Measurements from ENCODE around the gene OR5AC2.

DNA sequence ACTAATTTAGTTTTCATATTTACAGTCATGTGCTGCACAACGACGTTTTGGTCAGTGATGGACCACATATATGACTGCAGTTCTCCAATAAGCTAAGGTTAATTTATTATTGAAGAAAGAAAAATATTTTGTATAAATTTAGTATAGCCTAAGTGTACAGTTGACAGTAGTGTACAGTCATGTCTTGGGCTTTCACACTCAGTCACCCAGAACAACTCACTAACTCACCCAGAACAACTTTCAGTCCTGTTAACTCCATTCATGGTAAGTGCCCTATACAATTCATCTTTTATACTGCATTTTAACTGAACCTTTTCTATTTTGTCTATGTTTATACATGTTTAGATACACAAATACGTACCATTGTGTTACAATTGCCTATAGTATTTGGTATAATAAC is 48.1 kb upstream of the OR5AC2 start:
- TF ChIP-seq, protein P1, sequence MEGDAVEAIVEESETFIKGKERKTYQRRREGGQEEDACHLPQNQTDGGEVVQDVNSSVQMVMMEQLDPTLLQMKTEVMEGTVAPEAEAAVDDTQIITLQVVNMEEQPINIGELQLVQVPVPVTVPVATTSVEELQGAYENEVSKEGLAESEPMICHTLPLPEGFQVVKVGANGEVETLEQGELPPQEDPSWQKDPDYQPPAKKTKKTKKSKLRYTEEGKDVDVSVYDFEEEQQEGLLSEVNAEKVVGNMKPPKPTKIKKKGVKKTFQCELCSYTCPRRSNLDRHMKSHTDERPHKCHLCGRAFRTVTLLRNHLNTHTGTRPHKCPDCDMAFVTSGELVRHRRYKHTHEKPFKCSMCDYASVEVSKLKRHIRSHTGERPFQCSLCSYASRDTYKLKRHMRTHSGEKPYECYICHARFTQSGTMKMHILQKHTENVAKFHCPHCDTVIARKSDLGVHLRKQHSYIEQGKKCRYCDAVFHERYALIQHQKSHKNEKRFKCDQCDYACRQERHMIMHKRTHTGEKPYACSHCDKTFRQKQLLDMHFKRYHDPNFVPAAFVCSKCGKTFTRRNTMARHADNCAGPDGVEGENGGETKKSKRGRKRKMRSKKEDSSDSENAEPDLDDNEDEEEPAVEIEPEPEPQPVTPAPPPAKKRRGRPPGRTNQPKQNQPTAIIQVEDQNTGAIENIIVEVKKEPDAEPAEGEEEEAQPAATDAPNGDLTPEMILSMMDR (IDR thresholded peaks at IDR 0.05; ENCODE audit: low read depth, low read length): no peak
- TF ChIP-seq, protein P2, sequence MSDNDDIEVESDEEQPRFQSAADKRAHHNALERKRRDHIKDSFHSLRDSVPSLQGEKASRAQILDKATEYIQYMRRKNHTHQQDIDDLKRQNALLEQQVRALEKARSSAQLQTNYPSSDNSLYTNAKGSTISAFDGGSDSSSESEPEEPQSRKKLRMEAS (IDR thresholded peaks at IDR 0.05; ENCODE audit: low read depth, low read length): no peak
- TF ChIP-seq POLR2A (IDR thresholded peaks at IDR 0.05; ENCODE audit: extremely low read depth, insufficient read length): no peak
- no peak for TF ChIP-seq MYC (IDR thresholded peaks at IDR 0.05; ENCODE audit: low read depth, low read length)
